Superior temporal gyrus (tissue), 1 donor: ENCODE results near the gene ILDR1.
"Not testable (repeated sequence)": the region's sequence is repeated elsewhere in the genome, so short reads cannot be mapped to it uniquely, and the experiment has no call there.

Source experiments
- DNase-seq: peaks from one replicate; pipeline ENCODE4 v3.0.0-alpha.2; 2016; ENCODE audit errors: extremely low spot score

Gene ILDR1

DNA sequence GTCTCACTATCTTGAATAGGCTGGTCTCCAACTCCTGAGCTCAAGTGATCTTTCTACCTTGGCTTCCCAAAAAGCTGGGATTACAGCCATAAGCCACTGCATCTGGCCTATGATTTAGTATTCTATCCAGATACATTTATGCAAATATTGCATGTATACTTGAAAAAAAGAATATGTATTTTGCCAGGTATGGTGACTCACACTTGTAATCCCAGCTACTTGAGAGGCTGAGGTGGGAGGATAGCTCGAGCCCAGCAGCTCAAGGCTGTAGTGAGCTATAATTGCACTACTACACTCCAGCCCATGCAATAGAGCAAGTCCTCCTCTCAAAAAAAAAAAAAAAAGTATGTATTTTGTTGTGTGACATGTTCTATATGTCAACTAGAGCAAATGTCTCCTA, 73.4 kb downstream of the ILDR1 start:
- no peak for DNase-seq

DNA sequence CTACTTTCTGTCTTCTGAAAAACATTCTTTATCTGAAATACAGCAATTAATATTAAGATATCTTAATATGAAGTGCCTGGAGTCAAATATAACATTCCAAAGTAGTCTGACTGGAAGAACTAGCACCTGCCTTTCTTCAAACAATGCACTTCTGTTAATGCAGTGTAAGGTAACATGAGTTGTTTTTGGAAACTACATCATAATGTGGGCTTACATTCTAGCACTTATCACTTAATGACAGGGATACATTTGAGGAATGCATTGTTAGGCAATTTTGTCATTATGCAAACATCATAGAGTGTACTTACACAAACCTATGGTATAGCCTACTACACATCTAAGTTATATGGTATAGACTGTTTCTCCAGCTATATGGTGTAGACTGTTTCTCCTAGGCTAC, 78.6 kb downstream of the ILDR1 start:
- no peak for DNase-seq

GRCh38 chr3:121942116-121942786, 79.8 kb downstream of the ILDR1 start:
- DNase-seq: no peak

GRCh38 chr3:121941592-121941991, 80.5 kb downstream of the ILDR1 start:
- DNase-seq: no peak

GRCh38 chr3:121938141-121938855, 83.7 kb downstream of the ILDR1 start:
- not testable (repeated sequence) for DNase-seq
